DMS53 treated with DMSO at 0.1 percent for 48 hours (cell line): ENCODE results near the gene SLC25A13.
"Not testable (repeated sequence)": the region's sequence is repeated elsewhere in the genome, so short reads cannot be mapped to it uniquely, and the experiment has no call there.

Experiments used
- DNase-seq: peaks from one replicate; lab custom pipeline; 2025; ENCODE audit not compliant: unreplicated experiment; lab: John Stamatoyannopoulos, UW

SLC25A13 gene, protein sequence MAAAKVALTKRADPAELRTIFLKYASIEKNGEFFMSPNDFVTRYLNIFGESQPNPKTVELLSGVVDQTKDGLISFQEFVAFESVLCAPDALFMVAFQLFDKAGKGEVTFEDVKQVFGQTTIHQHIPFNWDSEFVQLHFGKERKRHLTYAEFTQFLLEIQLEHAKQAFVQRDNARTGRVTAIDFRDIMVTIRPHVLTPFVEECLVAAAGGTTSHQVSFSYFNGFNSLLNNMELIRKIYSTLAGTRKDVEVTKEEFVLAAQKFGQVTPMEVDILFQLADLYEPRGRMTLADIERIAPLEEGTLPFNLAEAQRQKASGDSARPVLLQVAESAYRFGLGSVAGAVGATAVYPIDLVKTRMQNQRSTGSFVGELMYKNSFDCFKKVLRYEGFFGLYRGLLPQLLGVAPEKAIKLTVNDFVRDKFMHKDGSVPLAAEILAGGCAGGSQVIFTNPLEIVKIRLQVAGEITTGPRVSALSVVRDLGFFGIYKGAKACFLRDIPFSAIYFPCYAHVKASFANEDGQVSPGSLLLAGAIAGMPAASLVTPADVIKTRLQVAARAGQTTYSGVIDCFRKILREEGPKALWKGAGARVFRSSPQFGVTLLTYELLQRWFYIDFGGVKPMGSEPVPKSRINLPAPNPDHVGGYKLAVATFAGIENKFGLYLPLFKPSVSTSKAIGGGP

DNA sequence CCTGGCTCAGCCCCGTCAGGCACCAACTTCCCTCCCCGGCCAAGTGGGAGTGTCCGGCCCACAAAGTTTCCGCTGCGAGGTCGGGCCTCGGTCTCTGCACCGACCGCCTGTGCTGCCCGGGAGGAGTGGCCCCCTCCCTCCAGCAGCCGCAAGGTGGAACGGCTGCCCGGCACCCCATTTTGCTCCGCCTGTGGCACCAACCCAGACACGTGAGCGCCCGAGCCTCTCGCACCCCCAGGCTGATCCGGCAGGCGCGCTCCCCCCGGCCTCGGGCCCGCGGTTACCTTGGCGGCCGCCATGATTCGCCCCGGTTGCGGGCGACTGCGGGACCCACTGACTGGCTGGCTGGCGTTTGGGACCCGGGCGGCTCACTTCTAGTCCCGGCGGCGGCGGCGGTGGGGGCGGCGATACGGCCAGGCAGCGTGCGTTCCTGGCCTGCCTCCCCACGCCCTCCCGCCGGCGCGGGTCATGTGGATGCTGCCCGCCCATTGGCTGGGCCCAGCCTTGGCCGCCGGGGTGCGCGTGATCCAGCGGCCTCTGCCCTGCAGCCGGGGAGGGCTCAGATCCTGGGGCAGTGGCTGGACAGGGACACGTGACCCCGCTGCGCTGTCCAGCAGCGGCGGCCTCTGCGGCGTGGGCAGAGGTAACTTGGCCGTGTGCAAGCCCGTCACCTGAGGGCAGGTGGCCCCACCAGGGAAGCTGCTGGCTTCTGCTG lies at the start of gene SLC25A13:
Gene SLC25A13 (minus strand): TSS at position 441 of the 715 bp plus-strand sequence. CDS start 142 bp downstream, at position 299.
- DNase-seq: peak; percentile 94

DNA sequence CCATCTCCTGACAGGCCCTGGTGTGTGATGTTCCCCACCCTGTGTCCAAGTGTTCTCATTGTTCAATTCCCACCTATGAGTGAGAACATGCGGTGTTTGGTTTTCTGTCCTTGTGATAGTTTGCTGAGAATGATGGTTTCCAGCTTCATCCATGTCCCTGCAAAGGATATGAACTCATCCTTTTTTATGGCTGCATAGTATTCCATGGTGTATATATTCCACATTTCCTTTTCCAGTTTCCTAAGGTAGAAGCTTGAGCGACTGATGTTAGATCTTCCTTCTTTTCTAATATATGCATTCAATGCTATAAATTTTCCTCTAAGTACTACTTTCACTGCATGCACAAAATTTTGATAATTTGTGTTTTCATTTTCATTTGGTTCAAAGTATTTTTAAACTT lies 44.0 kb upstream of the SLC25A13 start:
- not testable (repeated sequence) for DNase-seq

DNA sequence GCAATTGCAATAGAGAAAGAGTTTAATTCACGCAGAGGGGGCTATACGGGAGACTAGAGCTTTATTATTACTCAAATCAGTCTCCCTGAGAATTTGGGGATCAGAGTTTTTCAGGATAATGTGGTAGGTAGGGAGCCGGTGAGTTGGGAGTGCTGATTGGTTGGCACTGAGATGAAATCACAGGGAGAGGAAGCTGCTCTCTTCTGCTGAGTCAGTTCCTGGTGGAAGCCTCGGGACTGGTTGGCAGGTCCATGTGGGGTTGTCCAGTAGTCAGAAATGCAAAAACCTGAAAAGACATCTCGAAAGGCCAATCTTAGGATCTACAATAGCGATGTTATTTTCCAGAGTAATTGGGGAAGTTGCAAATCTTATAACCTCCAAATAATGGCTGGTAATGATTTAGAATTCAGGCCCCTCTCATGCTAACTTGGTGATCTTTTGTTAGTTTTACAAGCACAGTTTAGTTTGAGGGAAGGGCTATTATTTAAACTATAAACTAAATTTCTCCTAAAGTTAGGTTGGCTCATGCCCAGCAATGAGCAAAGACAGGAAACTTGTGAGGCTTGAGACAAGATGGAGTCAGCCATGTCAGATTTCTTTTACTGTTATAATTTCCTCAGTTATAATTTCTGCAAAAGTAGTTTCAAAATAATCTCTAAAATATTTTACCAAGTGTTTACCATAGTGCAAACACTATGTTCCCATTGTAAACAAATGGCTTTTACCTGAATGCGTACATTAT lies 39.4 kb upstream of the SLC25A13 start:
- no peak for DNase-seq

DNA sequence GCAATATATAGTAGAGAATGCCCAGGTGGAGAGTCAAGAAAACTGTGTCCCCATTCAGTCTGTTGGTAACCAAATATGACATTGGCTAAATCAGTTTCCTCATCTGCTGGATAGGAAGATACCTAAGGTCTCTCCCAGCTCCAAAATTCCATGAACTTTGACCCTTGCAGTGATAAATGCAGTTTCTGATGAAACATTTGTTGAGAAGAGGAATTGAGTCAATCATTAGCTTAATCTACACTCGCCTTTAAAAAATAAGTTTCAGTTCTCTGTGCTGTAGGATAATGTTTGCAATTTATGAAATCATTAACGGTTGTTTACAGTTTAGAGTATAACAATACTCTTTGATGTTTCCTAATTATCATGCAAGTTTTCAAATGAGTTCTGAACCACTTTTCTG lies 38.0 kb upstream of the SLC25A13 start:
- no peak for DNase-seq

DNA sequence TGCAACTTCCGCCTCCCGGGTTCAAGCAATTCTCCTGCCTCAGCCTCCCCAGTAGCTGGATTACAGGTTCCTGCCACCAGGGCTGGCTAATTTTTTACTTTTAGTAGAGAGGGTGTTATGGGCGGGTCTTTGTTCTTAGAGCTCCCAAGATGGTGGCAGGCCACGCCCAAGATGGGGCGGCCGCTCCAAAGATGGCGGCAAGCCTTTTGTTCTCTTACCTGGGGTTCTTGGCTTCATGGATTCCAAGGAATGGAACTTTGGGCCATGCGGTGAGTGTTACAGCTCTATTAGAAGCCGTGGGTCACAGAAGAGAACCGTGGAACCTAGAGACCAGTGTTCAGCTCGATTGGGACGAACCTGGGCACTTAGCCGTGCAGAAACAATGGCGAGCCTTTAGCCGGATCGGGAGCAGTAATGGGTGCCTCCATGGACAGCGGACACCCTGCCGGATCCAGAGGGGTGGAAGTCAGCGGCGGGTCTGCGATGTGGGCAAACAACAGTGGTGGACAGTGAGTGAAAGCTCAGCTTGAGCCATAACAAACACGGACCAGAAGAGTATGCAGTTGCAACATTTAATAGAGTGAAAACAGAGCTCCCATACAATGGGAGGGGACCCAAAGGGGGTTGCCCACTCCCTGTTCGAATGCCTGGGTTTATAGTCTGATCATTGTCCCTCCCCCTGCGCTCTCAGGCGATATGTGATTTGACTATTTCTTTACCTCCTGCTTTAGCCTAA lies 36.5 kb upstream of the SLC25A13 start:
- DNase-seq: not testable (repeated sequence)

DNA sequence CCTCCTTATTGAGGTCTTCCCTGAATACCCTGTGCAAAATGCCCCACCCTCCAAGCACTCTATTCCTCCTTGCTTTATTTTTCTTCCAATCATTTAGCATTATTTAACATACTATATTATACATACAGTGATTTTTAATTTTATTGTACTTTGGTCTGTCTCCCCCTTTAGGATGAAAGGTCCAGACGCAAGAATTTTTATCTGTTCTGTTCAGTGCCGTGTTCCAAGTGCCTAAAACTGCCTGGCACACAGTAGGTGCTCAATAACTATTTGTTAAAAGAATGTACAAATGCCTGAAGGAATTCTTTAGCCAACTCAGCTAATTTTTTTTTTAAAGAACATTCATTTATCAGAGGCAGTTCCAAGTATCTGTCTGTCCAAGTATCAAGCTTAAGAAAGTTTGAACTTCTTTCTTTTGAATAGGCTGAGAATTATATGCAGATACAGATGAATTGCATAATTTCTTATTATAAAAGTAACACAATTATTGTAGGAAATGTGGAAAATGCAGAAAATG lies 34.1 kb upstream of the SLC25A13 start:
- DNase-seq: no peak

DNA sequence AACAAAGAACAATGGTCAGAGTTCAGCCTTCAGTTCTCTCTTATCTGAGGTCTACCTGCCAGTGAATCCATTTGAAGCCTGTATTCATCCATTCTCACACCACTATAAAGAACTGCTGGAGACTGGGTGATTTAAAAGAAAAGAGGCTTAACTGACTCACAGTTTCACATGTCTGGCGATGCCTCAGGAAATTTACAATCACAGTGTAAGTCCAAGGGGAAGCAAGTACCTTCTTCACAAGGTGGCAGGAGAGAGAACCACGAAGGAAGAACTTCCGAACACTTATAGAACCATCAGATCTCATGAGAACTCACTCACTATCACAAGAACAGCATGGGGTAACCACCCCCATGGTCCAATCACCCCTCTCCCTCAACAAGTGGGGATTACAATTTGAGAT lies 33.0 kb upstream of the SLC25A13 start:
- DNase-seq: no peak

DNA sequence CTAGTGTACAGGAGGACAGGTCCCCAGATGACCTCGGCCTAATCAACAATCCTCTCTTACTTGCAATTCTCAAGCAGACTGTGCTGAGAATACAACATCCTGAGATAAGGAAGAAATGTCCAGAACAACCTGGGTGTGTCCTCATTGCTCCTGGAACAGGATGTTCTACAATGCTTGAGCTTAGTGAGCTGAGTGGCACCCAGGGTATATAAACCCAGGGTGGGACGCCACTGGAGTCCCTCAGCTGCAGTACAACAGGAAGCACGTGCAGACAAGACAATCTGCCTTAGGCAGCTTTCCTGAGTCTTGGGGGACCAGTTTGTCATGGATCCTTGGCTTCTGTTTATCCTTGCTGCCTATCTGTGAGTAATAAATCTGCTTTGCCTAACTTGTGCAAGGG lies 27.7 kb upstream of the SLC25A13 start:
- DNase-seq: no peak

DNA sequence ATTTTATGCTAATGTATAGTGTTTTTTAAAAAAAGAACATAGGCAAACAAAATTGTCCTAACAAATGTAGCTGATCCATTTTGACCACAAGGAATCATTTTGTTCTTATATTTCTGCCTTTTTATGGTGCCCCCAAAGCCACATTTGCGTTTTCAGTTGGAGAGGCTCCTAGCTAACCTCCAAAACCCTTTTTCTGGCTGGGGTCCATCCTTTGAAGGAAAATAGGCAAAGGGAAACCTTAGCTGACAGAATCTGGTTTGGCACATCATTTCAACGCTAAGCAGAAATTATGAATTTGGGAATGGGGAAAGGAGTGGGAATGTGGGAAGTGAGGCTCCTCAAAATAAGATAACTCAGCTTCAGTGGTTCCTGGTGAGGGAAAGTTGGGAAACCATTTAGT lies 25.6 kb upstream of the SLC25A13 start:
- DNase-seq: no peak

DNA sequence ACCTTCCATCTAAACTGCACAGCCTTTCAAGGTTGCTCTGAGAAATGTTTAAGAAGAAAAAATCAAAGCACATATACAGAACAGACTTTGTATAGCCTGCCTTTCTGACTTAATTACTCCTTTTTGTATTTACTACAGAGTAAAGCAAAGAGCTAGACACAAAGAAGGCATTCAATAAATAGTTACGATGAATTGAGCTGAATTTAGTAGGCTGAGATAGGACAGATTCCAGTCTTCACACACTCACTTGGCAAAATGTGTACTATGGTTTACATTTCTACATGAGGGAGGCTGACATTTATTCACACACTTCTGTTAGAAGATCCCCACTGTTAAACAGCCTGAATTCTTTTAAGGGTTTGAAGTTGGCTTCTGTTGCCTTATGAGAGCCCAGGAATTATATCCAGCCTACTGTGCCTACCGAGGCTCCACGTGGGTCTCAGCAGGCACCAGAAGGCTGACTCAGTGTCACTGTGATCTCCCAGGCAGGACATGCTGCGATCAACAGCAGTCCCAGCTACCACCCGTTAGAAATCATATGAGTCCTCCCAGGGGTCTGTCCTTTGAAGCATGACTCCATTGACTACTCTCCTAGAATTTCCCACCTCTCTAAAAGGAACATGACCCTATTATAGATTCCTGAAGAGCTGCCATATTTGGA lies 24.5 kb upstream of the SLC25A13 start:
- DNase-seq: no peak

DNA sequence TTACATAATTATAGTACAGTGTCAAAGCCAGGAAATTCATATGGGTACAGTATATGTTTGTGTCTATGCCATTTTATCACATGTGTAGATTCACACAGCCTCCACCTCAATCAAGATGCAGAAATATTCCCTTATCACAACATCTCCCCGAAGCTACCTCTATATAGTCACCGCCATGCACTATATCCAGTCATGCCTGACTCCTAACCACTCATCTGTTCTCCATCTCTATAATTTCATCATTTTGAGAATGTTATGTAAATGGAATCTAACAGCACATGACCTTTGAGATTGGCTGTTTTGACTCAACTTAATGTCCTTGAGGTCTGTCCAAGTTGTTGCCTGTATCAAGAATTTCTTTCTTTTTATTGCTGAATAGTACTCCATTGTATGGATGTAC lies 22.3 kb upstream of the SLC25A13 start:
- no peak for DNase-seq

DNA sequence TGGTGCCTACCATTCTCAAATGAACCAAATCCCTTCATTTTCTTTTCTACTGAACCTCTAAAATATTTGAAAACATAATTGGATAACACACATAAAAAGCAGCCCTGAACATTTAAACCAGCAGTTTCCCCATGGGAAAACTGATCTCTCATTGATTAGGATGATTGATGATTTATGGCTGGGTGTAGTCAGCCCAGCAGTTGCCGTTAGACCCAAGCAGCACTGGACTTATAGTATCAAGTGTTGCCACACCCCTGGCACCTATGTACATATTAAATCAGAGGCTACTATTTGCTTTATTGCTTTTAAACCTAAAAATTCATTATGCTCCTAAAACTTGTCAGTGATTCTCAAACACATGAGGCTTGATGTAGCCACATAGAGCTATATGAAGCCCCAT lies 20.2 kb upstream of the SLC25A13 start:
- DNase-seq: no peak

DNA sequence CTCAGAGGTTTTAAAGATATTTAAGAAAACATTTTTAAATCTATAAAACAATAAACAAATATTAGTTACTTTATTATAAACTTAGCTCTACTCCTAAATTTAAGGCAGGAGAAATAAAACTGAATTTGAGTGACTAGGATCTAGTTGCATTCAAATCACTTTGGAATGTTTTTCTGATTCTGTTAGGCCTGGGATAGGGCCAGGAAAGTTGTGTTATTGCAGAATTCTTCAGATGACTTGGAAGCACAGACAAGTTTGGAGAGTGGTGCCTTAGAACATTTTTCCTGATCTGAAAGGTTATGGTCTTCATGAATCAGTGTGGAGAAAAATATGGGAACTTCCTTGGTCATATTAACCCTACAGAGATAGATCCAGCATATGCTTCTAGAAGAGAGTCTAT lies 15.6 kb upstream of the SLC25A13 start:
- no peak for DNase-seq

DNA sequence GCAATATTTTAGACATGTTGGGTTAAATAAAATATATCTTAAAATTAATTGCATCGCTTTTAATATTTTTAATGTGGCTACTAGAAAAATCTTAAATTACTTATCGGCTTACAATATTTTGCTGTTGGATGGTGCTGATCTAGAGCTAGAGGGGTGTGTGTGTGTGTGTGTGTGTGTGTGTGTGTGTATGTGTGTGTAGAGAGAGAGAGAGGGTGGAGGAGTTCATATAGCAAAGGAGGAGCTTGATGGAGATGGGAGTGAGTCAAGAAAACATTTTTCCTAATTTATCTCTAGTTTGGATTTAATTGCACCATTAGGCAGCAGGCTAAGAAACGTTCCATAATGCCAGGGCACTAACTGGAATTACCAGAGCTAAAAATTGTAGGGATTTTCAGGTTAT lies 10.4 kb upstream of the SLC25A13 start:
- DNase-seq: no peak

DNA sequence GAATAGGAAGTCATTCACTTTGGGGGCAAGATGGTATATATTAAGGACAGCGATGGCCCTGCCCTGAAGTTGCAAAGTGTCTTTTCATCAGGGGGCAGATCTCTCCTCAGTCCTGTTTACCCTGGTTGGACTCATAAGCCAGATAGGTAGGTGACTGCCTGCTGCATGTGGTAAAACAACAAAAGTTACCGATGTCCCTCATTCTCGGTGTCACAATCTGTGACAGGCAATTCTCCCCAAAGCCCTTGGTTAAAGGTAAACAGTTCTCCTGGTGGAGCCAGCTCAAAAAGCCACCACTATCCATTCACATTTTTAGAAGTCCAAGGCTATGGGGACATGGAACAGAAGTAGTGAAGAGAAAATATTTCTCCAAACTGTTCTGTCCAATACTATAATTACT lies 9.9 kb upstream of the SLC25A13 start:
- DNase-seq: no peak

DNA sequence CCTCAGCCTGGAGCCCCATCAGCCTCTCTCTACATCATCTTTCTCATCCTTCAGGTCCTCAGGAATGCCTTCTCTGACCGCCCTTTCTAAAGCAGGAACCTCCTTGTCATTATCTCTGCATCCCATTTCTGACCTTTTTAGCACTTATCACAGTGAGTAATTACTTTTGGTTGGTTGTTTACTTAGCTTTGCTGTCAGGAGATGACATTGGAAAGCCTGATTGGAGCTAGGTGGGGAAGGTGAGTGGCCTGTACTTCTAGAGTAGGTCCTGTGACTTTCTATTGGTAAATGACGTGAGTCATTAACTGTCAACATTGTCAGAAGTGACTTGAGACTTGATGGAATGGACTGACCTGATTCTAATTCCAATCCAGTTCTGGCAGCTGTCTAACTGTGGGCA lies 9.3 kb upstream of the SLC25A13 start:
- peak; percentile 76 for DNase-seq

DNA sequence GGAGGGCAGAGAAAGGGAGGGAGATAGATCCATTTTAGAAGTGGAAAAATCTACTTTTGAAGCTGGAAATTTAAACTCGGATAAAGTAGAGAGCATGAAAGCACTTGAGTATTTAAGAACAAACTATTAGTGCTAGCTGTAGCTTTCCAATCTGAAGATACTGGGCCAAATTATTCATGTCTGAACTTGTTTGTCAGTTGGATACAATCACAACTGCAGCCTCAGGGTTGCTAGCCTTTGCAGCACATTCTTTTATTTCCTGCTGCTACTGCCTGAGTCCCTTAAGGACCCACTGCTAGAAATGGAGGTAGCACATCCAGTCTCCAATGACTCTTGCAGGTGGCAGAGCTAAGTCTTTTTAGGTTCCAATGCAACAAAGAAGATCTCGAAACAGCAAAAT lies 8.3 kb upstream of the SLC25A13 start:
- no peak for DNase-seq

DNA sequence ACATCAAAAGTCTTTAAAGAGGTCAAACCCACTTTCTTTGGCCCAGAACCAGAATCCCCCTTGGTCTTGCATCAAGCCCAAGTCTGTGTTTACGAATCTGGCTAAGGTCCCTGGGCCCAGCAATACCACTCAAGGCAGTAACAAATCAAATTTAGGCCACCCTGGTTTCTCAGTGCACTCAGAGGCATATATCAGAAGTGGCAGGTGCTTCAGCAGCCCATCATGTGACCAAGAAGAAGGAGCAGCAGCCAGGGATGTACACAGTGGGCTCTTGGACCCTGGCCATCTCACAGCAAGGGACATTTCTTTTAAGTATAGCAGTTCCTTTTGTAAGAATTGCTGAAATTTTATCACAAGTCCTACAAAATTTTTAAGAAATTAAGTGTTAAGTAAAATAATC lies 7.3 kb upstream of the SLC25A13 start:
- no peak for DNase-seq

DNA sequence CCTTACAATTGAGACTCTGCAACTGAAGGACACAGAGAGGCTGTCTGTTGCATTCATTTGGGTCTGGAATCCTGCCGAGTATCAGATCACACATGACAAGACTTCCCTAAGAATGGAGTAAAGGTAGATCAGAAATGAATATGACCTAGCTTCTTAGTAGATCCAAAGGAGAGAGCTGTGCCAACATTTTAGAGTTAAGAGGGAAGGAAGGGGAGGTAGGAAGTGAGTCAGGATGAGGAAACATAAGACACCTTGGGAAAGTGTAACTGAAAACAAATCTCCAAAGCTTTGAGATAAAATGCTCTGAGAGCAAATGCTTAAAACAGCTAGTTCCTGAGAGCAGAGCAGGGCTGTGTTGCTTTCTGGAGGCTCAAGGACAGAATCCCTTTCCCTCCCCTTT lies 6.1 kb upstream of the SLC25A13 start:
- no peak for DNase-seq

DNA sequence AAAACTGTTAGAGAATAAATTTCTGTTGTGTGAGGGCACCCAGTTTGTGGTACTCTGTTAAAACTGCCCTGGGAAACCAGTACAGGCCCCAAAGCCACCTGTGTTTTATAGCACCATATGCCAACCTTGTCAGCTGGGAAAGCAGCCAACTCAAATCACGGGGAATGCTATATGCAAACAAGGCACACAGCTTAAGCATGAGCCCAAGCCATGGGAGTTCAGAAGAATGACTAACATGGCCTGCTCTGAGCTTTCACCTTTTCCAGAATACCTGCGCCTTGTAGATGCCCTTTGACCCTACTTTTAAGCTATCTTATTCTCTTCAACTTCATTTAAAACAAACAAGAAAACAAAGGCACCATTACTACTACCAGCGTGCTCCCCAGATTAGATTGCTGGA lies 5.5 kb upstream of the SLC25A13 start:
- DNase-seq: peak; percentile 62
